ENCODE results near the gene SMC6.

SMC6 gene

GRCh38 chr2:17762451-17762850 lies 8.8 kb upstream of the SMC6 start:
- no peak for DNase-seq (ENCODE audit: low read depth, low spot score)

GRCh38 chr2:17759805-17760204 lies 6.2 kb upstream of the SMC6 start:
- no peak for DNase-seq (ENCODE audit: low read depth, low spot score)

- no peak for DNase-seq (ENCODE audit: low read depth, low spot score)
Measured at GRCh38 chr2:17758118-17758517, 4.5 kb upstream of the SMC6 start.

GRCh38 chr2:17757321-17757720 lies 3.7 kb upstream of the SMC6 start:
- DNase-seq (ENCODE audit: low read depth, low spot score) = no peak

- no peak for DNase-seq (ENCODE audit: low read depth, low spot score)
Measured at GRCh38 chr2:17756668-17757067, 3.1 kb upstream of the SMC6 start.

- no peak for DNase-seq (ENCODE audit: low read depth, low spot score)
Measured at GRCh38 chr2:17754773-17755425, 1.3 kb upstream of the SMC6 start.

GRCh38 chr2:17752892-17753802 lies 463 bp downstream of the SMC6 start:
- no peak for DNase-seq (ENCODE audit: low read depth, low spot score)

- DNase-seq (ENCODE audit: low read depth, low spot score) = no peak
Measured at GRCh38 chr2:17752246-17752645, 1.4 kb downstream of the SMC6 start.

GRCh38 chr2:17749753-17750438 lies 3.7 kb downstream of the SMC6 start:
- no peak for DNase-seq (ENCODE audit: low read depth, low spot score)

GRCh38 chr2:17748745-17749144 lies 4.9 kb downstream of the SMC6 start:
- no peak for DNase-seq (ENCODE audit: low read depth, low spot score)

- DNase-seq (ENCODE audit: low read depth, low spot score) = peak; percentile 63
Measured at GRCh38 chr2:17747684-17748452, 5.7 kb downstream of the SMC6 start.

GRCh38 chr2:17740203-17740602 lies 13.4 kb downstream of the SMC6 start:
- DNase-seq (ENCODE audit: low read depth, low spot score) = no peak

GRCh38 chr2:17736989-17737388 lies 16.6 kb downstream of the SMC6 start:
- DNase-seq (ENCODE audit: low read depth, low spot score) = no peak

GRCh38 chr2:17735864-17736263 lies 17.7 kb downstream of the SMC6 start:
- no peak for DNase-seq (ENCODE audit: low read depth, low spot score)

GRCh38 chr2:17733599-17733998 lies 20.0 kb downstream of the SMC6 start:
- DNase-seq (ENCODE audit: low read depth, low spot score) = no peak

- DNase-seq (ENCODE audit: low read depth, low spot score) = no peak
Measured at GRCh38 chr2:17729880-17730279, 23.7 kb downstream of the SMC6 start.

- DNase-seq (ENCODE audit: low read depth, low spot score) = no peak
Measured at GRCh38 chr2:17728210-17728609, 25.4 kb downstream of the SMC6 start.

- no peak for DNase-seq (ENCODE audit: low read depth, low spot score)
Measured at GRCh38 chr2:17719562-17720371, 33.8 kb downstream of the SMC6 start.

GRCh38 chr2:17718689-17719088 lies 34.9 kb downstream of the SMC6 start:
- DNase-seq (ENCODE audit: low read depth, low spot score) = no peak

- DNase-seq (ENCODE audit: low read depth, low spot score) = no peak
Measured at GRCh38 chr2:17717666-17718065, 35.9 kb downstream of the SMC6 start.

- no peak for DNase-seq (ENCODE audit: low read depth, low spot score)
Measured at GRCh38 chr2:17713291-17713690, 40.3 kb downstream of the SMC6 start.

Data from iPS DF 19.7 (cell line).